ENCODE results near the gene STEAP2. TPM values are rescaled to one million over a fixed set of nuclear protein-coding genes. Genes with fewer than 3 reads are reported as not detected.

The STEAP2 gene
- total RNA-seq, 1 experiment from 2014 or later = 13.4 TPM

DNA sequence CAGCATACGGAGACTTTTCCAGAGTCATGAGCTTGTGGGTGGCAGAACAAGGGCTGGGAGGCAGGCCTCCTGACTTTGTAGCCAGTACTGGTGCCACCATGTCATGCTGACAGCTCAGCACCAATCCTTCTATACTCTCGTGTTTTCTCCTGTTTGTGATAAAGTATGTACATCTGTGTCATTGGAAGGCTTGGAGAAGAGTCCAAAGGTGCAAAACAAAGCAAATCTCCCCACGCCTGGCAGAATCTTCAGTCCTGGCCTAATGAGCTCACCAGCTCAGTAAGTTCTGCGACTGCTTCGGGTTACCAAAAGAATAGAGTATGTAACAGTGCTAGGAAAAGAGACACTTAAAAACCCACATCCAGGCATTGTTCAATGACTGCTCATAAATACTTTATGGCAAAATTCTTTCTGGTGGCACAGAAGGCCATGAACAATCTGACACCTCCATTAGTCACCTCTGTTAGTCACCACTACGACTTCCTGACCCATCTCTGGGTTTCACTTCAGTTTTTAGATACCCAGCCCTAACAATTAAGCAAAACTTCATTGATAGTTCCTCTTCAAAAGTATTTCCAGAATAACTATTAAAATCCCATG lies 32.8 kb upstream of the STEAP2 start (continued):
- TF ChIP-seq ZNF274 (IDR thresholded peaks at IDR 0.05; ENCODE audit: low read depth, low read length) (no peak), SRF (IDR thresholded peaks at IDR 0.05; ENCODE audit: low read depth) (peak; percentile 85), POLR2AphosphoS5 (IDR thresholded peaks at IDR 0.05; ENCODE audit: low read depth, low read length) (peak; percentile 70)
- TF ChIP-seq, protein P1, sequence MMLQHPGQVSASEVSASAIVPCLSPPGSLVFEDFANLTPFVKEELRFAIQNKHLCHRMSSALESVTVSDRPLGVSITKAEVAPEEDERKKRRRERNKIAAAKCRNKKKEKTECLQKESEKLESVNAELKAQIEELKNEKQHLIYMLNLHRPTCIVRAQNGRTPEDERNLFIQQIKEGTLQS (IDR thresholded peaks at IDR 0.05) = no peak; the same call in 1 of the 2 replicates

DNA sequence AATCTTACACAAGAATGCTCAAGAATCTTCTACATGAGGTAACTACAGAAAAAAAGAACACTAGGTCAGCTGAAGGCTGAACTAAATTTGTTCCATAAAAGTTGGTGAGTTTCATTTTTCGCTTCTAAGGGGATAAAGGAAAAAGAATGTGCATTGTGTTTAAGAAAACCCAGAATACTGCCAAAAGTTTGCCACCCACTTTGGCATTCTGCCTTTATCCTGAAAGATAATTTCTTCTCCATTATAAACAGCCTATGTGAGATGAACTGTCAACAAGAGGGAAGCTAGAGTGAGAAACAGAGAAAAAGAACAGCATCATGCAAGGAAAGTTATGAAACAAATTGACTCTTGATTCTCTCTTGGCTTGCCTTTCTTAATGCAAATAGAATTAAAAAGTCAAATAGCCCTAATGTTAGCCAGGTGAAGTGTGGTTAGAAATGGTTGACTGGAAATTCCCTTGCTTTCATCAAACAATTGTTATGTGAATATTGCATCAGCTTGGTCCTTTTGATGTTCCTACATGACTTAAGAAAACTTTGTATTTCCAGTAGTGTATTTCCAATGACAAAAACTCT lies 31.4 kb upstream of the STEAP2 start:
- H3K4me2 ChIP-seq (ENCODE audit: low read length) = peak overlapping the region; percentile 72
- no peaks in the 10 kb centered on the region for H4K20me1 ChIP-seq (ENCODE audit: insufficient read depth)
- ChIA-PET CTCF (no interaction called here), RAD21 (ENCODE audit: low non-redundant PET in 1 of 2, low total read pairs in 2 of 2, uncharacterized antibody in 2 of 2, unreplicated experiment in 2 of 2) (no interaction called here), POLR2A (interaction anchor here (3.0 kb wide), 1 partner anchor 31 kb away, joined by 10 read pairs; the partner anchor contains the start of gene STEAP2)
- H3K27me3 ChIP-seq (ENCODE audit: insufficient read depth, low read length) = no peaks in the 10 kb centered on the region
- H3K36me3 ChIP-seq (ENCODE audit: control insufficient read depth in 1 of 2, insufficient read depth in 2 of 2, low read length in 2 of 2) = 0 out of 4 replicates have a peak, but pooled peaks cover 0 to 3% of the 10 kb centered on the region in 2 experiments
- DNase-seq (ENCODE audit: low read depth, low spot score) (peak; percentile 66), ATAC-seq (no peak)
- peak overlapping the region; percentile 55 for H3K9ac ChIP-seq (ENCODE audit: low read length)
- no peaks in the 10 kb centered on the region for H3K9me2 ChIP-seq (ENCODE audit: insufficient read depth)
- H3K4me3 ChIP-seq (replicated peaks in 1 of 2; ENCODE audit: low read depth in 1 of 2, low read length in 2 of 2) = peak overlapping the region in 1 of 2 experiments; percentile 3; a peak in 1 of 4 replicates
- H3K9me3 ChIP-seq (ENCODE audit: control insufficient read depth in 1 of 2, insufficient read depth in 1 of 2, low read depth in 1 of 2, low read length in 2 of 2) = peaks cover 14% of the 10 kb centered on the region in 2 experiments; a peak in 2 of 4 replicates
- BruUV-seq (replicated peaks) = TSS peak; percentile 83
- TF ChIP-seq SP1 (IDR thresholded peaks at IDR 0.05; ENCODE audit: low read depth) (peak; percentile 56), CBX3 (IDR thresholded peaks at IDR 0.05; ENCODE audit: low read depth) (peak; percentile 48; the same call in 1 of the 2 replicates), POLR2AphosphoS5 (IDR thresholded peaks at IDR 0.05; ENCODE audit: low read depth, low read length) (no peak), SRF (IDR thresholded peaks at IDR 0.05; ENCODE audit: low read depth) (no peak), ELF1 (IDR thresholded peaks at IDR 0.05; ENCODE audit: borderline replicate concordance, low read depth) (no peak; the same call in 1 of the 2 replicates), TCF7L2 (IDR thresholded peaks at IDR 0.05; ENCODE audit: borderline replicate concordance, extremely low read depth, insufficient read depth, insufficient read length) (peak; percentile 90), ZFX (IDR thresholded peaks at IDR 0.05) (no peak), EGR1 (IDR thresholded peaks at IDR 0.05; ENCODE audit: low read depth) (no peak), YY1 (IDR thresholded peaks at IDR 0.05; ENCODE audit: extremely low read depth, insufficient replicate concordance, low read depth, low read length) (no peak), CEBPB (IDR thresholded peaks at IDR 0.05; ENCODE audit: low read depth) (peak; percentile 87), FOSL1 (IDR thresholded peaks at IDR 0.05; ENCODE audit: low read depth) (no peak)
- TF ChIP-seq, protein P2, sequence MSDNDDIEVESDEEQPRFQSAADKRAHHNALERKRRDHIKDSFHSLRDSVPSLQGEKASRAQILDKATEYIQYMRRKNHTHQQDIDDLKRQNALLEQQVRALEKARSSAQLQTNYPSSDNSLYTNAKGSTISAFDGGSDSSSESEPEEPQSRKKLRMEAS (IDR thresholded peaks at IDR 0.05) = 0 out of 2 replicates have a peak, but pooled peaks have one; percentile 21
- TF ChIP-seq, protein P1 (IDR thresholded peaks at IDR 0.05) = peak; percentile 78
- peaks cover 35 to 45% of the 10 kb centered on the region in 2 experiments for H3K4me1 ChIP-seq (ENCODE audit: control insufficient read depth in 1 of 2, insufficient read depth in 2 of 2, low read length in 2 of 2)
- no peaks in the 10 kb centered on the region for H3K79me2 ChIP-seq (ENCODE audit: insufficient read depth, low read length)
- H2AFZ ChIP-seq (ENCODE audit: low read depth, low read length, poor library complexity, severe bottlenecking) = peak overlapping the region; percentile 81
- intact Hi-C loops (cut with micrococcal nuclease) = no loop called here
- peak overlapping the region; percentile 83; the same call in 1 of the 2 replicates for H3K27ac ChIP-seq (ENCODE audit: low read depth, low read length)

Data from HCT116 (cell line).